Stimulated activated CD4-positive, alpha-beta T cell treated with anti-CD3 and anti-CD28 coated beads, Interleukin-2, amount 100 ng/mL, for 24 hours (primary cell): Measurements from ENCODE around the gene VSTM2A.
"Not testable (repeated sequence)": the region's sequence is repeated elsewhere in the genome, so short reads cannot be mapped to it uniquely, and the experiment has no call there.

Source experiments
- DNase-seq, 2 donors: peaks; one replicate each; pipeline ENCODE4 v3.0.0-alpha.2; 2020

VSTM2A gene, protein sequence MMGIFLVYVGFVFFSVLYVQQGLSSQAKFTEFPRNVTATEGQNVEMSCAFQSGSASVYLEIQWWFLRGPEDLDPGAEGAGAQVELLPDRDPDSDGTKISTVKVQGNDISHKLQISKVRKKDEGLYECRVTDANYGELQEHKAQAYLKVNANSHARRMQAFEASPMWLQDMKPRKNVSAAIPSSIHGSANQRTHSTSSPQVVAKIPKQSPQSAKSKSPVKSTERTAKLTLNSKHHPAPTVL

DNA sequence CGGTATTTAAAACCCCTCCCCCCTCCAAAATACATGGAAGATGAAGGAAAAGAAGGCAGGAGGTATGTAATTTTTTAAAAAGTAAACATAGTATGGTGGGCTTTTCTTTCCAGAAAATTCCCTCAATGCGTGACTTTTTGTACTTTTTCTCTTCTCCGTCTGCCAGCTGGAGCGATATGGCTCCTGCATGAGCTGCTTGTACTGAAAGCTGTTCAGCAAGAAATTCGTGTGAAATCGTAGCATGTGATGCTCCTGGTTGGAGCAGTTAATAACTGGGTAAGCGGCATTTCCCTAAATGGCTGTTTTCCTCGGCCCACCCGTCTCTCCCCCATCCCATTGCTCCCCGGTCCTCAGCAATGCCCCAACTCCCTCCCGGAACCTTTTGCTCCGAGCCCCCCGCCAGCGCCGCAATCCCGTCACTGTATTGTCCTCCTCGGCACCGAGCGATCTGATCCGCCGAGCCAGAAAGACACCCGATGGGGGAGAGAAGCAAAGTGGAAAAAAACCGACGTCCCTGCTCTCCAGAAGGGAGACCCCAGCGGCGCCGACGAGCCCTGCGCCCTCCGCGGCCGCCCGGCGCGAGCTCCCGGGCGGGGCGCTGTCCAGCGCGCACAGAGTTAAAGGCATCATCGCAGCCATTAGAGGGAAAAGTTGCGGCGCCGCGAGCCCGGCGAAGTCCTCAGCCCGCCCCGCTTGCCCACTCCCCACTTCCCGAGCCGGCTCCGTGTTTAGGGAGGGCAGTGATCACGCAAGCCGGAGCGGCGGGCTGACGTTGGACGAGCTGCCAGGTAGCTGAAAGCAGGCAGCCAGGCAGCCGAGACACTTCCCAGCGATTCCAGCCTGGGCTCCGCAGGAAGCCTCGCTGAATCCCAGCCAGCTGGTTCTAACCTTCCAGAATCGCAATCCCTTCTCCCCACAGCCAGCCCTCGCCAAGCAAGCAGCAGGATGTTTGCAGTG, at the start of gene VSTM2A:
Gene VSTM2A, plus strand, starts transcription at position 707 of the 957 bp plus-strand sequence. CDS start 356 bp downstream, outside the sequence.
- no peak for DNase-seq

DNA sequence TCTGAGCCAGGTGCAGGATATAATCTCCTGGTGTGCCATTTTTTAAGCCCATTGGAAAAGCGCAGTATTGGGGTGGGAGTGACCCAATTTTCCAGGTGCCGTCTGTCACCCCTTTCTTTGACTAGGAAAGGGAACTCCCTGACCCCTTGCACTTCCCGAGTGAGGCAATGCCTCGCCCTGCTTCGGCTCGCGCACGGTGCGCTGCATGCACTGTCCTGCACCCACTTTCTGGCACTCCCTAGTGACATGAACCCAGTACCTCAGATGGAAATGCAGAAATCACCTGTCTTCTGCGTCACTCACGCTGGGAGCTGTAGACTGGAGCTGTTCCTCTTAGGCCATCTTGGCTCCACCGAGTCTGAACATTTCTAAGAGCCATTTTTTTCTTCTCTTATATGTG, 37.6 kb upstream of the VSTM2A start:
- DNase-seq: not testable (repeated sequence)

DNA sequence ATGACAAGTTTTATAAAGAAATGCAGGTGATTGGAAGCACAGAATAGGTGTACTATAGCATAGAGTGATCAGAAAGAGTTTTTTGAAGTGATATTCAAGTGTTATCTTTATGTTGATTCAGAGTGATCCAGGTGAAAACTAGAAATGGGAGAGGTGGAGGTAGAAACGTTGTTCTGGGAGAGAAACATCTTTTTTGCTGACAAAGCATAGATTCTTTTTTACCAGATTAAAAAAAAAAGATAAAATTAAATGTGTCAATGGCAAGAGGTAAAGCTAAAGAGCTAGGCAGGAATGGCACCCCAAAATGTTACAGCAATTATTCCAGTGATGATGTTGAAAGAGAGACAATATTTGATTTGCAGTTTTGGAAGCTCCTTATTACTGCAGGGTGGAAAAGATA, 12.6 kb upstream of the VSTM2A start:
- DNase-seq: no peak

DNA sequence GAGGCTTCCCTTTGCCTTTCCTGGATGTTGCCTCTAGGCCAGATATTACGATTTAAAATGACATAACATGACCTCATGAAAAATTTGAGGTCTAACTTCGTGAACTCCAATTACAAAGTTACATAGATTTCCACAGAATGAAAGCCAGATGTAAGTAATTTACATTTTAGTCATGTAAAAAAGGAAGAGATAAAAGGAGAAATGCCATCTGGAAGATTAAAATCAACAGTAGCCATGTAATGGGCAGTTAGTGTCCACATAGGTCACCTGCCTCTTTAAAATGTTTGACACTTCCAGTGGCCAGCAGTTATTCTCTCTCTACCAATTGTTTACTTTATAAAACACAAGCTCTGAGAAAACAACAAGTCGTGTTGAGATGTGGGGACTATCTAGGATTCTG, 4.1 kb upstream of the VSTM2A start:
- no peak for DNase-seq

DNA sequence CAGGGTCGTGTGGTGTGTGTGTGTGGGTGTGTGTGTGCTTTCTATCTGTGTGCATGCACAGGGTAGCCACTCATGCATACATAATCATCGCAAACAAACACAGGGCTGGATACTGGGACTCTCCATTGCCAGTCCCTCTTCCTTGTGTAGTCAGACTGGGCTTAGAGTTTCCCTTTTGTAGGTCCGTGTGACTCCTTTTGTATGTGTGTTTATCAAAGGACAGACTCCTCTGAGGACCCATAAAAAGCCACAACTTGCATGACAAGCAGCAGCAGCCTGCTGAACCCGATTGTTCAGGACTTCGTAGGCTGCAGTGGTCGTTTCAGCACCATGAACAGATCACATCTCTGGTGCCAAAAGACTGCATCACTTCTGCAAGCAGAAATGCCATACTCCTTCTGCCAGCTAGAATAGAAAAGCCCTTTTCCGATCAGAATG, 895 bp downstream of the VSTM2A start:
- DNase-seq: no peak

DNA sequence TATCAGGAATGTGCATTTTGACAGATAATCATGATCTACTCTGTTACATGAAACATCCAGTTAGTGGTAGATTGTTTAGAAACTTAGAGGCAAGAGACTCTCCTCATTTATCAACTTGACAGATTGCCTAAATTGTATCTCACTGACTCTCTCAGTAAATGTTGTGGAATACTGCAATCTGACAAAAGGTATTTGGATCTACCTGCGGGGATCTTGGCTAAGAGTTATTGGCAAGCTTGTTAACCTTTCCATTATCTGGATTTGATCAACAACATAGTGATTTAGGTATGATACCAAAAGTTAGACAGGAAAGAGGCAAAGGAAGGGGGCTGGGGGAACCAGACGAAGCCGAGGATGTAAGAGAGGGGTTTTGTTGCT, 2.0 kb downstream of the VSTM2A start:
- no peak for DNase-seq

DNA sequence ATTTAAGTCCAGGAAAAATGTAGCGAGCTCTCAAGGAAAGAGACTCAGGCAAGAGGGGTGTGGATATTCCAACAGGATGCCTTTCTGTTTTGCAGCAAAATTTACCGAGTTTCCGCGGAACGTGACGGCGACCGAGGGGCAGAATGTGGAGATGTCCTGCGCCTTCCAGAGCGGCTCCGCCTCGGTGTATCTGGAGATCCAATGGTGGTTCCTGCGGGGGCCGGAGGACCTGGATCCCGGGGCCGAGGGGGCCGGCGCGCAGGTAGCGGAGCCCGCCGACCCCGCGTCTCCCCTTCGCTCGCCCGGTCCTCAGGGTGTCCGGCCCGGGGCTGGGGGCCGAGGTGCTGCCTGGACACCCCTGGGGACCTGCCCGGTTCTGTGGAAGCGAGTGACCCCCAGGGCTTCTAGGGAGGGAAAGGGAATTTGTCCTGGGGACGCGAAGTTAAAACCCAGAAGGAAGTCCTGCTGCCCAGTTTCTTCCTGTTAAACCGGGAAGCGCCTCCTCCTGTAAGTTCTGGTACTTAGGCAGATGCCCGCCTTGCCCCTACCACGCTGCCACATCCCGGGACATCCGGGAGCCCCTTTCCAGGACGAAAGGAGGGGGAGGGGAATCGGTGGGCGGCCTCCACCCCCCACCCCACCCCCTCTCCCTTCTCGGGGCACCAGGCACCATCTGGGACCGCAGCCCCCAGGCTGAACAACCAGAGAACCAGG, 2.5 kb downstream of the VSTM2A start:
- DNase-seq: no peak

DNA sequence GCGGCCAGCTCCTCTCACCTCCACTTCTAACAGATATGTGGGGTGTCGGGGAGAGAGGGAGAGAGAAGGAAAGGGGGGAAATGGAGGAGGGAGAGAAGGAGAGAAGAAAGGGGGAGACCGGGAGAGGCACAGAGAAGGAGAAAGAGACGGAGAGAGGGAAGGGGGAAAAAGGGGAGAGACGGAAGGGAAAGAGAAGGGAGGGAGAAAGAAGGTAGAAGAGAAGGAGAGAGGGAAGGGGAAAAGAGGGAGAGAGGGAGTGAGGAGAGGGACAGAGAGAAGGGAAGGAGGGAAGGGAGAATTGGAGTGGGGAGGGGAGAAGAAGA, 3.0 kb downstream of the VSTM2A start:
- DNase-seq: no peak

DNA sequence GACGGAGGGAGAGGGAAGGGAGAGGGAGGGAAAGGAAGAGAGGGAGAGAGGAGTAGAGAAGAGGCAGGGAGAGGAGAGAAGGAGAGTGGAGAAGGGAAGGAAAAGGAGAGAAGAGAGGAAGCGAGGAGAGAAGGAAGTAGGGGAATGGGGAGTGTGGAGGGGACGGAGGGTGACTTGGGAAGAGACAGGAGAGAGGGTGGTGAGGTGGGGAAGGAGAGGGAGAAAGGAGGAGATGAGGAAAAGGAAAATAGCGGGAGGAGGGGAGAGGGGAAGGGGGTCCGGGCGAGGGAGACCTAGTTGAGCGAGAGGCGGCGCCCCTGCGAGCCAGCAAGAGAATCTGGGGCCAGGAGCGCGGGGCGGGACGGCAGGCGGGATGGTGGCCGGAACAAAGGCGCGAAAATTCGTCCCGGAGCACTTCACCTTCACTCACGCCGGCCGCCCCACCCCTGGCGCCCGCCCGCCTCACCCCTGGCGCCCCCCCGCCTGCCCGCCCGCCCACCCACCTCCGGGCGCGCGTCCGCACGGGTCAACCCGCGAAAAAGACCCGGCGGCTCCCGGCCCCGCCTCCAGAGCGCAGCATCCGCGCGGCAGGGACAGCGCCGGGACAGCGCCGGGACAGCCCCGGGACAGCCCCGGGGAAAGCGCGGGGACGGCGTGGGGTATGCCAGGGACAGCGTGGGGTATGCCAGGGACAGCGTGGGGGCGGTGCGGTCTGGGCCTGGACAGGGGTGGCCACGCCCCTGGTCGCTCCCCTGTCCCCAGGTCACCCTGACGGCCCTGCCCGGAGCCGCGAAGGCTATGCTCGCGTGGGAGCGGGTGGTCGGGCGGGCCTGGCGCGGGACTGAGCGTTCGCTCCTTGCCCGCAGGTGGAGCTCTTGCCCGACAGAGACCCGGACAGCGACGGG, 4.2 kb downstream of the VSTM2A start:
- DNase-seq: peak in 1 of 2 donors; percentile 7

DNA sequence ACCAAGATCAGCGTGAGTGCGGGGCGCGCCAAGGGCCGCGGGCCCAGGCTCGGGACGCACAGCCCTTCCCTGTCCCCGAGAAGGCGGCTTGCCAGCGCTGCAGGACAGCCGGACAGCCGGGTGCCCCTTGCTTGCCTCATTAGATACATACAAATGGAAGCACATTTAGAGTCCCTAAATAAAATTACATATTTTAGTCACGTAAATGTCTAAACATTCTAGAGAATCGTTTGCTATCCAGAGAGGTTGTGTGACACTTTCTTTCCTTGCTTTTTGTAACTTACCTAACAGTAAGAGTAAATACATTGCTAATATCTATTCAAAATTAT, 4.8 kb downstream of the VSTM2A start:
- DNase-seq: no peak

DNA sequence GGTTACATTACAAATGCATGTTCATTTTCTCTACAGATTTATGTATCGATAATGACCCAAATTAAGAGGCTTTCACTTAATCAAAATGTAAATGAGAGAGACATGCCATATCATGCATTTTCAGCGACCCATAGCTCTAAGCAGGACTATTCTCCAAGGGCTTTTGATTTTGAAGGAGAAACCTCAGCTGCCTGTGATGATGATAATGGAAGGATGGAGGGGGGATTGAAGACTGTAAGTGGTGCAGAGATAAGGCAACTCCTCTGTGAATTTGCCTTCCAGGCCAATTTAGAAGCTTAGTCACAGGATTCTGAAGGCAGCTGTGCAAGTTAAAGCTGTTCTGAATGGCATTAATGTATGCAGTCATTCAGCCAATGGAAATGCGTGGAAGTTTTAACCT, 8.3 kb downstream of the VSTM2A start:
- no peak for DNase-seq

DNA sequence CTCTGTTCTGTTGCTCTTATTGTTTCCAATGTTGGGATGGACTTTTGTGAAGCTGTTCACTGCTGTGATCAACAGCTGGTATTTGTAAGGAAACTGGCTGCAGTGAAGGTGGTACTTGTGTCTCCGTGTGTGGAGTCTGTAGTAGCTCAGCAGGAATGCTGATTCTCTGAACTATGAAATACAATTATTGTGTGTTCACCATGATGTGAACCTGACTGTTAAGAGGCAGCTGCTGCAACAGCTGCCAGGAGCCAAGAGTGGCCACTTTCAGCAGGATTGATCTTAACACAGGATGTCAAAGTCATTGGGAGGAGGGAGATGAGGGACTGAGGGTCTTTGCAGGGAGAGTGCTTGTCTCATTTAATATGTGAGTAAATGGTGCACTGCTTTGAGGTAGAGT, 13.9 kb downstream of the VSTM2A start:
- no peak for DNase-seq

DNA sequence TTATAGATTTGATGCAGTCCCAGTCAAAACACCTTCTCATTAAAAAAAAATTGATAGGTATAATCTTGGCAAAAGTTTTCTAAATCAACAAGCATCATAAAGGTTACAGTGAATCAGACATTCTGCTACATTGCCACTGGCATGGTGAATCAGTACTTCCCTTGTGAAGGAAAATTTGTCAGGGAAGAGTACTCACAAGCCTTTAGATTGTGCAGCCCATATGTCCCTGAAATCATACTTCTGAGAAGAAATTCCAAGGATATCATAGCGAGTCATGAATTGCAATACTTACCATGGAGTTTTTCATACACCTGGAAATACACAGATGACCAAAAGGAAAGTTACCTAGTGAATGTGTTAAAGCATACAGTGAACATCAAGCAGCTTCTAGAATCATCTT, 17.2 kb downstream of the VSTM2A start:
- DNase-seq: no peak

DNA sequence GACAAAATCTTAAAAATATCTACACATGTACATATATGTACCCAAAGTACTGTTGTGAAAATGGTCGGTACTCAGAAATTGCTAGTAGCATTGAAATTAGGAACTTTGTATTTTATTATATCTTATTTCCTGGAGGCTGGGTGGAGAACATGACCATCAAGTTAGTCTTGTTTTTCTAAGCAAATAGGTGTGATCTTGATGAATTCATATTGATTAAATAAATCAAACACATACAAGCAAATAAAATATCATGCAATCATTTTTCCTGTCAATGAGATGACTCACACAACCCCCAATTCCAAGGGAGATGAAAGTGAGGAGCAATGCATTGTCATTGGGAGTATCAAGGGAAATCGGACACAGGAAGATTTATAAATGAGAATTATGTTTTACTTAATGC, 18.0 kb downstream of the VSTM2A start:
- DNase-seq: no peak

DNA sequence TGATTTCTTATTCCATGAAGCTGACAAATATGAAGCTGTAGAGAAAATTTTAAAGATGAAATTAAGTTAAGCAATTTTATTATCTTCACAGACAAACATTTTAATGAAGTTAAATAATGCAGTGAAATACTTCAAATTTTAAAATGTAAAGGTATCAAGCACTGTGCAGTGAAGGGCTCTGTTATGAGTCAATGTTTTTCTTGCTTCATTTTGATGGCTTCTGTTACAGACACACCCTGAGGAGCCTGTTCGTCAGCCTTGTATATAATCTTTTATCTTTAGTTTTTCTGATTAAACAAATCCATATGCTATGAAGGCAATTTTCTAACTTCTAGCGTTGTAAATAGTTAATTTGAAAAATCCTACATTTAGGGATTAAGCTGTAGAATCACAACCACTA, 18.5 kb downstream of the VSTM2A start:
- no peak for DNase-seq

DNA sequence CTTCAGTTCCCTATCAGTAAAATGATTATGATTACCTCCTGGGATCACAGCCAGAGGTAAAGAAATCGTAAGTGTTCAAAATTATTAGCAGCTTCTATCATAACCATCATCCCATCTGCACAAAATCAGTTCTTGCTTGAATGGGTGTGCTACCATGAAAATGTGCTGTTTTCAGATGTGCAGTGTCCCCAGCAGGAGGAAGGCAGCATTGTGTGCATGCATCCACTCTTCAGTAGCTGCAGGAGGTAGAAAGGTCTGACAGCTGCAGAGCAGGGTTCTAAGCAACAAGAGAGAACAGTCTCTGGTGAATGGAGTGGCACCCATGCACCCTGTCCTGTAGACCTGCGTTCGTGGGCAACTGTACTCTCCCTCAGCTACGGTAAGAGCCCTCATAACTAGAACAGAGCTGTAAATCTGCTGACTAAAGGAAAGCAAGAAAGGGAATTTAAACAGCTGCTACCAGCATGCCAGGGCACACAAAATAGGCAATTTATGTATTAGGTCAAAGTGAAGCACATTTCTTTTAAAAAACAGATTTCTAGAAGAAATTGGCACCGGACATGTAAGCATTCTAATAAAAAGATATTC, 21.2 kb downstream of the VSTM2A start:
- DNase-seq: no peak

DNA sequence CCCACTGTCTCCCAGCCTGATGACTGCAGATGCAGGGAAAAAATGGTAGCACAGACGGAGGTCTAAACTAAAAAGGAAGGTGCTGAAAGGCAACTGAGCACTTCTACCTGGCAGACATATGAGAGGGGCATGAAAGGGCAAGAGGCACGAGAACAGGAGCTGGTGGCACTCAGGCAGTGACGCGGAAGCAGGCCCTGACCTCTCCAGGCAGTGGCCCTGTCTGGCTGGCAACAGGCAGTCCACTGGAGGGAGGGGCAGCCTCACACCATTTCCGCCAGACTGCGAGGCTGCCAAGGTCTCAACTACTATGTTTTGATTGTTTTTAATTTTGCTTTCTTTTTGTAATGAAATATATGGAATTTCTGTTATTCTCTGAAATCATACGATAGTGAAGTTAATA, 23.3 kb downstream of the VSTM2A start:
- DNase-seq: no peak

DNA sequence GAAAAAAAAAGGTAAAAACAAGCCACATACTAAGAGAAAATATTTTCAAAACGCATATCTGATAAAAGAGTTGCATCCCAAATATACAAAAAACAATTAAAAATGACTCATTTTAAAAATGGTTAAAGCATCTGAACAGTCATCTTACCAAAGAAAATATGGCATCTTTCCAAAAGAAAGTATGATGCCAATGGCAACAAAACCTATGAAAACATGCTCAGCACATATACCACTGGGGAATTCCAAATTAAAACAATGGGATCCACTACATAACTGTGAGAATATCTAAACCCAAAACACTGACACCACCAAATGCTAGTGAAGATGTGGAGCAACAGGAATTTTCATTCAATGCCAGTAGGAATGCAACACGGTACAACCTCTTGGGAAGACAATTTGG, 39.3 kb downstream of the VSTM2A start:
- no peak for DNase-seq

DNA sequence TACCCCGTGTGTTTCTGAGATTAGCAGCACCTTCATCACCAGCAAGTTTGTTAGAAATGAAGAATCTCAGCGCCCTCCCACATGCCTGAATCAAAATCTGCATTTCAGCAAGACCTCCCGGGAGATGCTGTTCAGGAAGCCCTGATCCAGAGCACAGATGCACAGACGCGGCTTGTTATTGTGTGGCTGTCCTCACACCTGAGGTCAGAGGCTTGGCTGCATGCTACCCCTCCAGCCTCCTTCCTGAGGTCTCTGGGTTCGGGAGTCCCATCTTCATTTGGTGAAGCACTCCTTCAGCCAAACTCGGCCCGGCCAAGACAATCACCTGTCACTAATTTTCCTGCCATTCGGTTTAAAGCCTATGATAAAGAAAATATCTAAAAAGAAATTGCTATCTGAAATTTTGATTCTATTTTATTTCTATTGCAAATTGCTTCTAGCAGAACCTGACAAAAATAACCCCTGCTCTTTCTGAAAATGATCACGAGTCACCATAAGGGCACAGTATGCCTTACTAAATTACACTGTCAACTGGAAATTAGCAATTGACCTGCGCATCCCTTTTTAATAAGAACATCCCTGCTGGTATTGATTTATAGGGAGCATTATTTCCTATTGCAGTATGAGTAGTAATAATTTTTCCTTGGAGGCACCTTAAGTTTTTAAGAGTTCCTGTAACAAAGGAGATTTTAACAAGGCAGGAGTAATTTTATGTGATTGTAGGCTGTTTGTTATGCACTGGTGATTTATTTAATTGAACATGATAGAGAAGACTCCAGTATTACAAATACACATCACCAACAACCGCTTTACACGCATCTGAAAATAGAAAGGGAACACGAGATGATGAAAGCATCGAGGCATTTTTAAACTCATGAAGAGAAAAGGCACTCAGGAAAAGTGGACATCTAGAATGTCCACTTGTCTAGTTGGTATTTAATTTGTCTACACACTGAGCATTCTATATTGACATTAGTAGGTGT, 49.5 kb downstream of the VSTM2A start:
- DNase-seq: no peak

DNA sequence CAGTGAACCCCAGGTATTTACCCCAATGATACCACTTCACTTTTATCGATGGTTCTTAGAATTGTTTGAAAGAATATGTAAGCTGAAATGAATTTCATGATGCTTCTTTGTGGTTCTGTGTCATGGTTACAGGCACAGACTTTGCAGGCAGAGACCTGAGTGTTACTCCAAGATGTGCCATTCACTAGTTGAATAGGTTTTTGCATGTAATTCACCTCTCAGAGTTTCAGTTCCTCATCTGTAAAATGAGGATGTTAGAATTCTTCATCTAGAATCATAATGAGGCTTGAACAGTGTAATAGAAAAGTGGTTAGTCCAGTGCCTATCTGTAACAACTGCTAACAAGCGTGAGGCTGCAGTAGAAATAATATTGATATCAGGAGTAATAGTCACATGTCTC, 54.6 kb downstream of the VSTM2A start:
- DNase-seq: no peak

DNA sequence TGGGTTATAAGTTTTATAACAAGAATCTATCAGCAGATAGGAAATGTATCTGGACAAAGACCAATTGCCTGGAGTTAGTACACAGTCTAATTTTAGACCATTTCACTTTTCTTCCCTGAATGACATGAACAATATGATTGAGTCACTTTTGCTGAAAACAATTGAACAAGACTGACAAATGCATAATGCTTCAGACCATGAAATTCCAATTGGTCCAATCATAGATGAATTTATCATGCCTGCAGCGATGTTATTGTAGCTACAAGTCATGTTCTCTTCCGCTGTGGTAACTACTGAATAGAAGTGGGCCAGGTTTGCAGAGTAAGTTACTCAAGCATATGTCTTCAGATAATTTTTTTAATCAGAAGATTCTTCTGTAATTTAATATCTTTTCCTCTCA, 73.4 kb downstream of the VSTM2A start:
- DNase-seq: no peak
